HepG2 (cell line): ENCODE measurements around the gene CIROP. TPM values are rescaled to one million over a fixed set of nuclear protein-coding genes. Genes with fewer than 3 reads are reported as not detected.

Experiments
- ELF1 ChIP-seq: sonication (generic); formaldehyde crosslinking; IDR thresholded peaks from 2 replicates; pipeline ENCODE4 v1.4.0; 2020; ENCODE audit warnings: missing genetic modification reagents
- FOXA3 ChIP-seq: IDR thresholded peaks from 2 replicates; pipeline ENCODE4 v1.6.1; 2016; ENCODE audit warnings: missing genetic modification reagents, missing compliant biosample characterization
- HDAC1 ChIP-seq: sonication (generic); formaldehyde crosslinking; IDR thresholded peaks from 2 replicates; pipeline ENCODE4 v1.5.1; 2020; ENCODE audit warnings: mild to moderate bottlenecking, missing genetic modification reagents
- HMGA1 ChIP-seq: sonication (generic); formaldehyde crosslinking; conservative IDR thresholded peaks from 2 replicates; pipeline ENCODE4 v1.4.0; 2020; ENCODE audit warnings: missing genetic modification reagents
- KLF6 ChIP-seq: IDR thresholded peaks from 2 replicates; pipeline ENCODE4 v1.8.0; 2016; ENCODE audit warnings: missing biosample characterization, missing genetic modification reagents
- MXD4 ChIP-seq: IDR thresholded peaks from 2 replicates; pipeline ENCODE4 v1.6.1; 2016; ENCODE audit warnings: mild to moderate bottlenecking, missing biosample characterization, missing genetic modification reagents
- NFYB ChIP-seq: sonication (generic); formaldehyde crosslinking; IDR thresholded peaks from 2 replicates; pipeline ENCODE4 v1.4.0; 2020; ENCODE audit warnings: missing genetic modification reagents
- PHF21A ChIP-seq: sonication (generic); formaldehyde crosslinking; IDR thresholded peaks from 2 replicates; pipeline ENCODE4 v1.5.0; 2020; ENCODE audit warnings: mild to moderate bottlenecking, missing genetic modification reagents
- POGZ ChIP-seq: sonication (generic); formaldehyde crosslinking; IDR thresholded peaks from 2 replicates; pipeline ENCODE4 v1.4.0; 2020; ENCODE audit warnings: mild to moderate bottlenecking, missing genetic modification reagents
- TARDBP ChIP-seq: sonication (generic); formaldehyde crosslinking; IDR thresholded peaks from 2 replicates; pipeline ENCODE4 v1.8.0; 2022; ENCODE audit warnings: mild to moderate bottlenecking, missing genetic modification reagents
- ZBTB8A ChIP-seq: sonication (generic); formaldehyde crosslinking; IDR thresholded peaks from 2 replicates; pipeline ENCODE4 v1.4.0; 2020; ENCODE audit warnings: mild to moderate bottlenecking, low read depth, missing genetic modification reagents, borderline replicate concordance
- ZC3H13 ChIP-seq: sonication (generic); formaldehyde crosslinking; IDR thresholded peaks from 2 replicates; pipeline ENCODE4 v1.8.1; 2023; ENCODE audit warnings: mild to moderate bottlenecking, missing genetic modification reagents, moderate library complexity
- ZNF124 ChIP-seq: sonication (generic); formaldehyde crosslinking; IDR thresholded peaks from 2 replicates; pipeline ENCODE4 v1.4.0; 2020; ENCODE audit warnings: missing genetic modification reagents
- ZNF256 ChIP-seq: sonication (generic); formaldehyde crosslinking; conservative IDR thresholded peaks from 2 replicates; pipeline ENCODE4 v1.4.0; 2020; ENCODE audit warnings: missing genetic modification reagents
- ZNF547 ChIP-seq: sonication (generic); formaldehyde crosslinking; IDR thresholded peaks from 2 replicates; pipeline ENCODE4 v1.5.1; 2020; ENCODE audit warnings: mild to moderate bottlenecking, missing genetic modification reagents
- ZNF724P ChIP-seq: sonication (generic); formaldehyde crosslinking; IDR thresholded peaks from 2 replicates; pipeline ENCODE4 v1.8.0; 2022; ENCODE audit warnings: missing genetic modification reagents, borderline replicate concordance
- ZNF816 ChIP-seq: sonication (generic); formaldehyde crosslinking; IDR thresholded peaks from 2 replicates; pipeline ENCODE4 v1.8.0; 2022; ENCODE audit warnings: missing genetic modification reagents, mild to moderate bottlenecking, borderline replicate concordance
- polyA plus RNA-seq, 8 experiments: library from polyadenylated mRNA; depleted of rRNA in 3 of 8; stranded (reverse) in 7 of 8; unstranded in 1 of 8; fragments of >200 nt; fragmentation: Illumina TruSeq in 4 of 8; extraction: Trizol in 4 of 8; gene quantifications; 2 replicates each; pipeline versions ENCODE4 v1.2.1 to v1.2.3, GENCODE V29; 2011 to 2016; ENCODE audit warnings: low read depth in 4 of 8, missing spikeins in 1 of 8, mixed read lengths in 1 of 8; ENCODE audit not compliant: insufficient read depth in 1 of 8
- total RNA-seq, 5 experiments: library from RNA; depleted of rRNA; stranded (reverse); fragments of >200 nt; fragmentation: Illumina TruSeq; extraction: Trizol; gene quantifications; 2 replicates each; pipeline ENCODE4 v1.2.3, GENCODE V29; 2016; ENCODE audit warnings: low read depth in 1 of 5
- TF ChIP-seq, protein P1 (sequence below): sonication (generic); formaldehyde crosslinking; IDR thresholded peaks from 2 replicates; pipeline ENCODE4 v1.5.0; 2020; ENCODE audit warnings: mild to moderate bottlenecking, missing genetic modification reagents
- TF ChIP-seq, protein P2 (sequence below): sonication (generic); formaldehyde crosslinking; IDR thresholded peaks from 2 replicates; pipeline ENCODE4 v1.4.0; 2020; ENCODE audit warnings: mild to moderate bottlenecking, missing genetic modification reagents
- TF ChIP-seq, protein P3 (sequence below): sonication (generic); formaldehyde crosslinking; IDR thresholded peaks from 2 replicates; pipeline ENCODE4 v1.4.0; 2020; ENCODE audit warnings: mild to moderate bottlenecking, missing genetic modification reagents
- TF ChIP-seq, protein P4 (sequence below): sonication (generic); formaldehyde crosslinking; IDR thresholded peaks from 2 replicates; pipeline ENCODE4 v1.5.0; 2020; ENCODE audit warnings: mild to moderate bottlenecking, missing genetic modification reagents
- TF ChIP-seq, protein P5 (sequence below): sonication (generic); formaldehyde crosslinking; IDR thresholded peaks from 2 replicates; pipeline ENCODE4 v1.4.0; 2020; ENCODE audit warnings: missing genetic modification reagents, low read depth, mild to moderate bottlenecking, borderline replicate concordance

Gene CIROP
- total and polyA plus RNA-seq, 2 of the 13 experiments (the other 11 are each of a cell fraction or from before 2014, with no cell fraction given), result 0.07 TPM; not detected in 1

DNA sequence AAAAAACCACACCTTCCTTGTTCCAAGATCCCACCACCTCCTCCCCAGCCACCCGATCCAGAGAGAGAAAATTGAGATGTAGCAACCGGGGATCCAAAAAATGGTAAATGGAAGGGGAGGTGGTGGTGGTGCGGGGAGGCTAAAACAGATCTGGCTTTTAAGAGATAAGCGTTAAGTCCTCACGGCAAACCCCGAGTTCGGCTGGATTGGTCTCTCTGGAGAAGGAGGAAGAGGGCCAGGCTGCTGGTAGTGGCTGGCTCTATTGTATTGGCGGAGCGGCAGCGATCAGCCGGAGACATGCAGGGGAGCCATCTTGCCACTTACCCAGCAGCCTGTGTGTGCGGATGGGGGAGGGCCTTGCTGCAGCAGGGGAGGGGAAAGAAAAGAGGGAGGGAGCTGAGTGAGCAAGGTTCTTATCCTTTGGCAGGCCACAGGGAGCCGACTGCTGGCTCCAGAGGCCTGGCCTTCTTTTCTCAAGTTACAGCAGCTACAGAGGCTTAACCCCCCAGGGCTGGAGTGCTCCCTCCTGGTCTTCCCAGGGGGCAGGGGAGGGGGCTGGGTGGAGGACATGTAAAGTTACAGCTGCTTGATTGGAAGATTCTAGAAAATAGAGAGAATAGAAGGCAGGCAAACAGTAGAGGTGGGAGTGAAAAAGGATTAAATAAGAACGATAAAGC, 33.4 kb downstream of the CIROP start (continued):
- TF ChIP-seq, protein P1, sequence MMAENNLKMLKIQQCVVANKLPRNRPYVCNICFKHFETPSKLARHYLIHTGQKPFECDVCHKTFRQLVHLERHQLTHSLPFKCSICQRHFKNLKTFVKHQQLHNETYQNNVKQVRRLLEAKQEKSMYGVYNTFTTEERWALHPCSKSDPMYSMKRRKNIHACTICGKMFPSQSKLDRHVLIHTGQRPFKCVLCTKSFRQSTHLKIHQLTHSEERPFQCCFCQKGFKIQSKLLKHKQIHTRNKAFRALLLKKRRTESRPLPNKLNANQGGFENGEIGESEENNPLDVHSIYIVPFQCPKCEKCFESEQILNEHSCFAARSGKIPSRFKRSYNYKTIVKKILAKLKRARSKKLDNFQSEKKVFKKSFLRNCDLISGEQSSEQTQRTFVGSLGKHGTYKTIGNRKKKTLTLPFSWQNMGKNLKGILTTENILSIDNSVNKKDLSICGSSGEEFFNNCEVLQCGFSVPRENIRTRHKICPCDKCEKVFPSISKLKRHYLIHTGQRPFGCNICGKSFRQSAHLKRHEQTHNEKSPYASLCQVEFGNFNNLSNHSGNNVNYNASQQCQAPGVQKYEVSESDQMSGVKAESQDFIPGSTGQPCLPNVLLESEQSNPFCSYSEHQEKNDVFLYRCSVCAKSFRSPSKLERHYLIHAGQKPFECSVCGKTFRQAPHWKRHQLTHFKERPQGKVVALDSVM (CRISPR knock-in tag), result peak; percentile 74
- TF ChIP-seq POGZ (CRISPR knock-in tag), result peak; percentile 89
- peak; percentile 84 for TF ChIP-seq MXD4 (CRISPR knock-in tag)
- TF ChIP-seq, protein P2, sequence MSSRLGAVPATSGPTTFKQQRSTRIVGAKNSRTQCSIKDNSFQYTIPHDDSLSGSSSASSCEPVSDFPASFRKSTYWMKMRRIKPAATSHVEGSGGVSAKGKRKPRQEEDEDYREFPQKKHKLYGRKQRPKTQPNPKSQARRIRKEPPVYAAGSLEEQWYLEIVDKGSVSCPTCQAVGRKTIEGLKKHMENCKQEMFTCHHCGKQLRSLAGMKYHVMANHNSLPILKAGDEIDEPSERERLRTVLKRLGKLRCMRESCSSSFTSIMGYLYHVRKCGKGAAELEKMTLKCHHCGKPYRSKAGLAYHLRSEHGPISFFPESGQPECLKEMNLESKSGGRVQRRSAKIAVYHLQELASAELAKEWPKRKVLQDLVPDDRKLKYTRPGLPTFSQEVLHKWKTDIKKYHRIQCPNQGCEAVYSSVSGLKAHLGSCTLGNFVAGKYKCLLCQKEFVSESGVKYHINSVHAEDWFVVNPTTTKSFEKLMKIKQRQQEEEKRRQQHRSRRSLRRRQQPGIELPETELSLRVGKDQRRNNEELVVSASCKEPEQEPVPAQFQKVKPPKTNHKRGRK (CRISPR knock-in tag), result 0 out of 2 replicates have a peak, but pooled peaks have one; percentile 80
- TF ChIP-seq FOXA3 (CRISPR knock-in tag), result peak; percentile 68
- no peak for TF ChIP-seq HMGA1 (CRISPR knock-in tag)
- TF ChIP-seq ZNF547 (CRISPR knock-in tag), result peak; percentile 76; the same call in 1 of the 2 replicates
- TF ChIP-seq TARDBP, result peak; percentile 85
- TF ChIP-seq, protein P3, sequence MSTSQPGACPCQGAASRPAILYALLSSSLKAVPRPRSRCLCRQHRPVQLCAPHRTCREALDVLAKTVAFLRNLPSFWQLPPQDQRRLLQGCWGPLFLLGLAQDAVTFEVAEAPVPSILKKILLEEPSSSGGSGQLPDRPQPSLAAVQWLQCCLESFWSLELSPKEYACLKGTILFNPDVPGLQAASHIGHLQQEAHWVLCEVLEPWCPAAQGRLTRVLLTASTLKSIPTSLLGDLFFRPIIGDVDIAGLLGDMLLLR, result peak; percentile 82
- TF ChIP-seq ZNF256 (CRISPR knock-in tag), result no peak
- peak; percentile 87; the same call in 1 of the 2 replicates for TF ChIP-seq ZNF124 (CRISPR knock-in tag)
- peak; percentile 47; the same call in 1 of the 2 replicates for TF ChIP-seq ZNF816 (CRISPR knock-in tag)
- peak; percentile 90; the same call in 1 of the 2 replicates for TF ChIP-seq ZC3H13 (CRISPR knock-in tag)
- peak; percentile 72 for TF ChIP-seq ELF1
- TF ChIP-seq ZBTB8A (CRISPR knock-in tag), result 0 out of 2 replicates have a peak, but pooled peaks have one; percentile 37
- peak; percentile 82 for TF ChIP-seq HDAC1
- TF ChIP-seq PHF21A (CRISPR knock-in tag), result peak; percentile 22; the same call in 1 of the 2 replicates
- TF ChIP-seq, protein P4, sequence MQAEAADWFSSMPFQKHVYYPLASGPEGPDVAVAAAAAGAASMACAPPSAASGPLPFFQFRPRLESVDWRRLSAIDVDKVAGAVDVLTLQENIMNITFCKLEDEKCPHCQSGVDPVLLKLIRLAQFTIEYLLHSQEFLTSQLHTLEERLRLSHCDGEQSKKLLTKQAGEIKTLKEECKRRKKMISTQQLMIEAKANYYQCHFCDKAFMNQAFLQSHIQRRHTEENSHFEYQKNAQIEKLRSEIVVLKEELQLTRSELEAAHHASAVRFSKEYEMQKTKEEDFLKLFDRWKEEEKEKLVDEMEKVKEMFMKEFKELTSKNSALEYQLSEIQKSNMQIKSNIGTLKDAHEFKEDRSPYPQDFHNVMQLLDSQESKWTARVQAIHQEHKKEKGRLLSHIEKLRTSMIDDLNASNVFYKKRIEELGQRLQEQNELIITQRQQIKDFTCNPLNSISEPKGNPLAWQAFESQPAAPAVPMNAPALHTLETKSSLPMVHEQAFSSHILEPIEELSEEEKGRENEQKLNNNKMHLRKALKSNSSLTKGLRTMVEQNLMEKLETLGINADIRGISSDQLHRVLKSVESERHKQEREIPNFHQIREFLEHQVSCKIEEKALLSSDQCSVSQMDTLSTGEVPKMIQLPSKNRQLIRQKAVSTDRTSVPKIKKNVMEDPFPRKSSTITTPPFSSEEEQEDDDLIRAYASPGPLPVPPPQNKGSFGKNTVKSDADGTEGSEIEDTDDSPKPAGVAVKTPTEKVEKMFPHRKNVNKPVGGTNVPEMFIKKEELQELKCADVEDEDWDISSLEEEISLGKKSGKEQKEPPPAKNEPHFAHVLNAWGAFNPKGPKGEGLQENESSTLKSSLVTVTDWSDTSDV (CRISPR knock-in tag), result peak; percentile 82; the same call in 1 of the 2 replicates
- TF ChIP-seq ZNF724P (CRISPR knock-in tag), result no peak; the same call in 1 of the 2 replicates
- TF ChIP-seq, protein P5, sequence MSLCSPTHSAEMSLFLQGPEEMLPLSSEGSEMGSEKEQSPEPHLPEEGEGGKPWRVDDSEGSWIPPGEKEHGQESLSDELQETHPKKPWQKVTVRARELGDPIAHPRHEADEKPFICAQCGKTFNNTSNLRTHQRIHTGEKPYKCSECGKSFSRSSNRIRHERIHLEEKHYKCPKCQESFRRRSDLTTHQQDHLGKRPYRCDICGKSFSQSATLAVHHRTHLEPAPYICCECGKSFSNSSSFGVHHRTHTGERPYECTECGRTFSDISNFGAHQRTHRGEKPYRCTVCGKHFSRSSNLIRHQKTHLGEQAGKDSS (CRISPR knock-in tag), result peak; percentile 75; the same call in 1 of the 2 replicates
- peak; percentile 35; the same call in 1 of the 2 replicates for TF ChIP-seq NFYB (CRISPR knock-in tag)
- peak; percentile 80; the same call in 1 of the 2 replicates for TF ChIP-seq KLF6 (CRISPR knock-in tag)
